Lower leg skin (tissue), 3 donors: ENCODE data around the gene SLC37A1.

ENCODE experiments used
- POLR2A ChIP-seq, 2 donors: fragments of 450-650 bp; IDR thresholded peaks; one replicate each; pipeline ENCODE4 v1.6.1; 2016 to 2017; ENCODE audit warnings: antibody characterized with exemption in 2 of 2, mild to moderate bottlenecking in 1 of 2, moderate library complexity in 1 of 2
- TF ChIP-seq, protein P1 (sequence below), 3 donors: fragments of 450-650 bp; IDR thresholded peaks; one replicate each; pipeline ENCODE4 v1.5.1; 2016; ENCODE audit warnings: antibody characterized with exemption in 3 of 3, mild to moderate bottlenecking in 3 of 3, moderate library complexity in 2 of 3

DNA sequence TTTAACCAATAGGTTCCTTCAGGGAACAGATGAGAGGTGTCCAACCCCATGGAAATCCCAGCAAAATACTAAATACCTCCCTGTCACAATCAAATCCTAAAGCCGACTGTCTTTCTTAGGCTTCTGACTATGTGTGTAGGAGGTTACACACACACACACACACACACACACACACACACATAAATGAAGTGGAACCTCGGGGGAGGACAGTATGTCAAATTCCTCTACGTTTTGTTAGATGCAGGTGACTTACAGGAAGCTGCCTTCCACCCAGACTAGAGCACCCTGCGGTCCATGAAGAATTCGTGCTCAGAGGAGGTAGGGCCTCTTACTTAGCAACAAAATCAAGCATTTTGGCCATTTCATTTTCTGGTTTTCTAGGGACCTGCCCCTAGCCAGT, 34.1 kb upstream of the SLC37A1 start:
- TF ChIP-seq, protein P1, sequence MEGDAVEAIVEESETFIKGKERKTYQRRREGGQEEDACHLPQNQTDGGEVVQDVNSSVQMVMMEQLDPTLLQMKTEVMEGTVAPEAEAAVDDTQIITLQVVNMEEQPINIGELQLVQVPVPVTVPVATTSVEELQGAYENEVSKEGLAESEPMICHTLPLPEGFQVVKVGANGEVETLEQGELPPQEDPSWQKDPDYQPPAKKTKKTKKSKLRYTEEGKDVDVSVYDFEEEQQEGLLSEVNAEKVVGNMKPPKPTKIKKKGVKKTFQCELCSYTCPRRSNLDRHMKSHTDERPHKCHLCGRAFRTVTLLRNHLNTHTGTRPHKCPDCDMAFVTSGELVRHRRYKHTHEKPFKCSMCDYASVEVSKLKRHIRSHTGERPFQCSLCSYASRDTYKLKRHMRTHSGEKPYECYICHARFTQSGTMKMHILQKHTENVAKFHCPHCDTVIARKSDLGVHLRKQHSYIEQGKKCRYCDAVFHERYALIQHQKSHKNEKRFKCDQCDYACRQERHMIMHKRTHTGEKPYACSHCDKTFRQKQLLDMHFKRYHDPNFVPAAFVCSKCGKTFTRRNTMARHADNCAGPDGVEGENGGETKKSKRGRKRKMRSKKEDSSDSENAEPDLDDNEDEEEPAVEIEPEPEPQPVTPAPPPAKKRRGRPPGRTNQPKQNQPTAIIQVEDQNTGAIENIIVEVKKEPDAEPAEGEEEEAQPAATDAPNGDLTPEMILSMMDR (IDR thresholded peaks at IDR 0.05), result no peak
- TF ChIP-seq POLR2A (IDR thresholded peaks at IDR 0.05), result no peak
